Activated naive CD4-positive, alpha-beta T cell treated with anti-CD3 and anti-CD28 coated beads, Interleukin-2, amount 50 U/mL, for 24 hours (primary cell): ENCODE measurements around the gene BAG2.

Source experiments
- H3K27ac Mint-ChIP-seq: one replicate; pipeline ENCODE4 v1.8.0; 2021; ENCODE audit warnings: mild to moderate bottlenecking, mixed read lengths
- H3K27me3 Mint-ChIP-seq: one replicate; pipeline ENCODE4 v1.8.0; 2021; ENCODE audit warnings: mixed read lengths
- H3K36me3 Mint-ChIP-seq: one replicate; pipeline ENCODE4 v1.8.0; 2021; ENCODE audit warnings: mixed read lengths
- H3K4me1 Mint-ChIP-seq: one replicate; pipeline ENCODE4 v1.8.0; 2021; ENCODE audit warnings: mixed read lengths
- H3K4me3 Mint-ChIP-seq: one replicate; pipeline ENCODE4 v1.8.0; 2021; ENCODE audit warnings: mild to moderate bottlenecking, mixed read lengths
- H3K9me3 Mint-ChIP-seq: one replicate; pipeline ENCODE4 v1.8.0; 2021; ENCODE audit warnings: mixed read lengths

Gene BAG2

DNA sequence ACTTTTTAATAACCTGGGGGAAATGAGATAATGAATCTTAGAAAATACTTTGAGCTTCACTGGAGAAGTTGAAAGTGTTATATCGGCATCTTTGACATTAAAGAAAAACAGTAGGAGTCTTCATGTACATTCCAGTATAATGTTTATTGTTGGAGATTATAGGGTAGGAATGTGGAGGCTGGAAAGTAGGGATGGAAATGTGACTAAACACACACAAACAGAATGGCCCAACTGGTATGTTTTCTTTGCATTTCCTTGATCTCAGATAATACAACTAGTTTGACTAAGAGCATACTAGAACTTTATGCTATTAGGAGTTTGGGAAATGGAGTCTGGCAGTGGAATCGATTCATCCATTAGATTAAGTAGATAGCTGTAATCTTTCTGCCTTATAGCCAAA lies 10.1 kb upstream of the BAG2 start:
- peaks cover 32% of the 10 kb centered on the region for H3K36me3 Mint-ChIP-seq
- no peaks in the 10 kb centered on the region for H3K9me3 Mint-ChIP-seq
- no peak overlapping the region for H3K4me3 Mint-ChIP-seq
- H3K4me1 Mint-ChIP-seq = peaks cover 4% of the 10 kb centered on the region
- H3K27me3 Mint-ChIP-seq = no peaks in the 10 kb centered on the region
- H3K27ac Mint-ChIP-seq = no peak overlapping the region

- Mint-ChIP-seq H3K27me3 (no peaks in the 10 kb centered on the region), H3K4me3 (no peak overlapping the region), H3K36me3 (peaks cover 30% of the 10 kb centered on the region), H3K9me3 (no peaks in the 10 kb centered on the region), H3K4me1 (peaks cover 4% of the 10 kb centered on the region), H3K27ac (no peak overlapping the region)
Observed at GRCh38 chr6:57162516-57162915, 9.6 kb upstream of the BAG2 start.

DNA sequence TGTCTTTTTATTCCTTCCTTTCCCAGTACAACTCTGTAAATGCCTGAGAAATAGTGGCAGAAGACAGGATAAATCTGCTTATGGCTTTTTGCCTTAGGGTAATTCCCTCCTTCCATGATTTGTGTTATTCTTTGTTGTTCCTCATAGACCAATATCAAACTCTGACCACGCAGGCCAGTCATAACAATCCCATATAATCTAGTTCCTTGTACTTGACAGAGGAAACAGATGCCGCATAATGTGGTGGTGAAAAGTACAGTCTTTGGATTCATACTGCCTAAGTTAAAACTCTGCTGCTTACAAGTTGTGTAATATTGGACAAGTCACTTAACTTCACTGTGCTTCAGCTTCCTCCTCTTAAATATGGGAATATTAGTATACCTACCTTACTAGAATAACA lies 8.2 kb upstream of the BAG2 start:
- Mint-ChIP-seq H3K36me3 (peaks cover 26% of the 10 kb centered on the region), H3K9me3 (no peaks in the 10 kb centered on the region), H3K4me3 (no peak overlapping the region), H3K27me3 (no peaks in the 10 kb centered on the region), H3K4me1 (no peaks in the 10 kb centered on the region), H3K27ac (no peak overlapping the region)

- H3K27ac Mint-ChIP-seq = no peak overlapping the region
- H3K36me3 Mint-ChIP-seq = peaks cover 26% of the 10 kb centered on the region
- no peaks in the 10 kb centered on the region for H3K9me3 Mint-ChIP-seq
- H3K27me3 Mint-ChIP-seq = no peaks in the 10 kb centered on the region
- no peak overlapping the region for H3K4me3 Mint-ChIP-seq
- no peaks in the 10 kb centered on the region for H3K4me1 Mint-ChIP-seq
Observed at GRCh38 chr6:57165080-57165479, 7.0 kb upstream of the BAG2 start.

- H3K27ac Mint-ChIP-seq = peak overlapping the region; percentile 84
- no peaks in the 10 kb centered on the region for H3K9me3 Mint-ChIP-seq
- no peaks in the 10 kb centered on the region for H3K27me3 Mint-ChIP-seq
- no peaks in the 10 kb centered on the region for H3K36me3 Mint-ChIP-seq
- peak overlapping the region; percentile 90 for H3K4me3 Mint-ChIP-seq
- peaks cover 50% of the 10 kb centered on the region for H3K4me1 Mint-ChIP-seq
Observed at GRCh38 chr6:57173056-57173885, 1.1 kb downstream of the BAG2 start.

GRCh38 chr6:57173886-57174510 lies 1.9 kb downstream of the BAG2 start:
- Mint-ChIP-seq H3K9me3 (no peaks in the 10 kb centered on the region), H3K4me1 (peaks cover 55% of the 10 kb centered on the region), H3K27ac (peak overlapping the region; percentile 38), H3K27me3 (no peaks in the 10 kb centered on the region), H3K4me3 (peak overlapping the region; percentile 90), H3K36me3 (no peaks in the 10 kb centered on the region)

- Mint-ChIP-seq H3K36me3 (no peaks in the 10 kb centered on the region), H3K4me3 (peak overlapping the region; percentile 90), H3K27ac (peak overlapping the region; percentile 38), H3K4me1 (peaks cover 57% of the 10 kb centered on the region), H3K9me3 (no peaks in the 10 kb centered on the region), H3K27me3 (no peaks in the 10 kb centered on the region)
Observed at GRCh38 chr6:57174511-57174907, 2.4 kb downstream of the BAG2 start.

DNA sequence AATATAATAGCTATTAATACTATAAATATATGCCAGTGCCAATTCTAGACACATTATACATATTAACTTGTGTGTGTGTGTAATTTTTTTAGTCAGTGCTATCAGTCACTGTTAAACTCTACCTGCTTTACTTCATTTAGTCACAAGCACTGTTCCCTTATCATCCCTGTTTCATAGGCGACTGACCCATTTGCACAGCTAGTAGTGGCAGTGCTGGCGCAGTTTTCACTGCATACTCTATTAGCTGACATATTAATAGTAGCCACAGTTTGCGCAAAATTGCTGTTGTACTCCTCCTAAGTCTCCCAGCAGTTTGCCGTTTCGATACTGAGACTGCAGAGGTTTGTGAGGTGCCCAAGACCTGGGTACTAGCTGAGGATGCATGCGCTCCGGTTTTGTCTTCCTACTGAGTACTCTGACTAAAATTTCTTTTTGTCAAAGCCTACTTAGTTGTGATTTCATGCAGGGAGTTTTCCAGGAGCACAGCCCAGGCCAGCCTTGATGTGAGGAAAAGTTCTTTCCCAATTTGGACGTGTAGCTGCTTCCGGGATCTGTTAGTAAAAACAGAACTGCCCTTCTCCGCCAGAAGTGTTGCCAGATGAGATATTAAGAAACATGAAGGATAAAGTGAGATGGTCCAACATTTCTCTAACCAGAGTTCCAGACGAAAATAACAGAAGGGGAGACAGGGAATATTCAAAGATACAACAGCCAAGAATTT lies 5.6 kb downstream of the BAG2 start:
- Mint-ChIP-seq H3K4me1 (peaks cover 43% of the 10 kb centered on the region), H3K27ac (no peak overlapping the region), H3K9me3 (no peaks in the 10 kb centered on the region), H3K4me3 (no peak overlapping the region), H3K36me3 (peaks cover 2% of the 10 kb centered on the region), H3K27me3 (no peaks in the 10 kb centered on the region)

DNA sequence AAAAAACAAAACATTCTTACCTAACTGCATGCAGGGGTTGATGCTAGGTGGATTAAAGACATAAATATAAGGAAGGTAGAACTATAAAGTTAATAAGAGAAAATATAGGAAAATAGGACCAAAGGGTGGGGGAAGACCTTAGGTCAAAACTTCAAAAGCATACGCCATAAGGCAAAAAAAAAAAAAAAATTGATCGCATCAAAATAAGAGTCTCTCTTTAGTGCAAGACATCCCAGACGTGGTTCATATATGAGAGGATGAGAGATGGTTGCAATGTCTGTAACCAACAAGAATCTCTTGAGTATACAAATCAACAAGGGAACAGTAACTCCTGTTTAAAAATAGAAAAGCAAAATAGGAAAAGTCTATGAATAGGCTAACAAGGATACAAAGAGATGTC lies 8.5 kb downstream of the BAG2 start:
- H3K36me3 Mint-ChIP-seq = peaks cover 2% of the 10 kb centered on the region
- H3K9me3 Mint-ChIP-seq = no peaks in the 10 kb centered on the region
- H3K4me1 Mint-ChIP-seq = peaks cover 16% of the 10 kb centered on the region
- no peak overlapping the region for H3K4me3 Mint-ChIP-seq
- H3K27ac Mint-ChIP-seq = peak overlapping the region; percentile 3
- no peaks in the 10 kb centered on the region for H3K27me3 Mint-ChIP-seq

- Mint-ChIP-seq H3K9me3 (no peaks in the 10 kb centered on the region), H3K36me3 (peaks cover 6% of the 10 kb centered on the region), H3K4me3 (no peak overlapping the region), H3K4me1 (peaks cover 11% of the 10 kb centered on the region), H3K27me3 (no peaks in the 10 kb centered on the region), H3K27ac (peak overlapping the region; percentile 81)
Observed at GRCh38 chr6:57182017-57182432, 9.9 kb downstream of the BAG2 start.

GRCh38 chr6:57183336-57183735 lies 11.2 kb downstream of the BAG2 start:
- H3K27ac Mint-ChIP-seq = no peak overlapping the region
- H3K36me3 Mint-ChIP-seq = peaks cover 6% of the 10 kb centered on the region
- no peaks in the 10 kb centered on the region for H3K27me3 Mint-ChIP-seq
- no peaks in the 10 kb centered on the region for H3K9me3 Mint-ChIP-seq
- no peak overlapping the region for H3K4me3 Mint-ChIP-seq
- peaks cover 8% of the 10 kb centered on the region for H3K4me1 Mint-ChIP-seq

GRCh38 chr6:57190140-57190539 lies 18.0 kb downstream of the BAG2 start:
- Mint-ChIP-seq H3K36me3 (peaks cover 4% of the 10 kb centered on the region), H3K9me3 (no peaks in the 10 kb centered on the region), H3K4me1 (peaks cover 4% of the 10 kb centered on the region), H3K27ac (no peak overlapping the region), H3K27me3 (no peaks in the 10 kb centered on the region), H3K4me3 (no peak overlapping the region)

DNA sequence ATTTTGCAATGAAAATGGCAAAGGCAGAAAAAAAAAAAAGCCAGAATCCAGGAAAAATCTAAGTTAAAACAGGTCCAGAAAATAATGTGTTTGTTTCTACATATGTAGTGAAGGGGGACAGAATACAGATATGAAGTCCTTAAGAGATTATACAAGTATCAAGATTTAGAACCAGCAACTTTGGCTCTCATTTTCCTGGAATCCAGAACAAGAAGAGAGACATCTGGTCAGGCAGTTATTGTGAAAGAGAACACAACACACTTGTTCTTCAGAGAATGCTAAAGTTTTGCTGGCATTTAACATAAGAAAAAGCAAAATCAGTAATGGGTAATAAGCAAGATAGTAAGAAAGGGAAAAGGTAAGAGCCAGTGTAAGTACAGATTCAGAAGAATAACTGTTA lies 21.1 kb downstream of the BAG2 start:
- Mint-ChIP-seq H3K27me3 (no peaks in the 10 kb centered on the region), H3K4me3 (no peak overlapping the region), H3K36me3 (no peaks in the 10 kb centered on the region), H3K9me3 (no peaks in the 10 kb centered on the region), H3K27ac (no peak overlapping the region), H3K4me1 (peaks cover 4% of the 10 kb centered on the region)

DNA sequence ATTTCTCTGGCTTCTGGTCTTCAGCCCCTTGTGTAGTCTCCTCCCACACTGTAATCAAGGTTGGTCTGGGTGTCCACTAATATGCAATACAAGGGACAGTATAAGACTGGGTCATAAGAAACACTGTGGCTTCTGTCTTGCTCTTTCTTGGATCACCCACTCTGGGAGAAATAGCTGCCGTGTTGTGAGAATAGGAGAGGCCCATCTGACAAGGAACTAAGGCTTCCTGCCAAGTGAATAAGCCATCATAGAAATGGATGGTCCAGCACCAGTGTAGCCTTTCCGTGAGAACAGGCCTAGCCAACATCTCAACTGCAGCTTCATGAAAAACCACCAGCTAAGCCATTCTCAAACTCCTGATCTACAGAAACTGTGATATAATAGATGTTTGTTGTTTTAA lies 23.3 kb downstream of the BAG2 start:
- Mint-ChIP-seq H3K27me3 (no peaks in the 10 kb centered on the region), H3K4me3 (no peak overlapping the region), H3K9me3 (no peaks in the 10 kb centered on the region), H3K4me1 (no peaks in the 10 kb centered on the region), H3K36me3 (no peaks in the 10 kb centered on the region), H3K27ac (no peak overlapping the region)

DNA sequence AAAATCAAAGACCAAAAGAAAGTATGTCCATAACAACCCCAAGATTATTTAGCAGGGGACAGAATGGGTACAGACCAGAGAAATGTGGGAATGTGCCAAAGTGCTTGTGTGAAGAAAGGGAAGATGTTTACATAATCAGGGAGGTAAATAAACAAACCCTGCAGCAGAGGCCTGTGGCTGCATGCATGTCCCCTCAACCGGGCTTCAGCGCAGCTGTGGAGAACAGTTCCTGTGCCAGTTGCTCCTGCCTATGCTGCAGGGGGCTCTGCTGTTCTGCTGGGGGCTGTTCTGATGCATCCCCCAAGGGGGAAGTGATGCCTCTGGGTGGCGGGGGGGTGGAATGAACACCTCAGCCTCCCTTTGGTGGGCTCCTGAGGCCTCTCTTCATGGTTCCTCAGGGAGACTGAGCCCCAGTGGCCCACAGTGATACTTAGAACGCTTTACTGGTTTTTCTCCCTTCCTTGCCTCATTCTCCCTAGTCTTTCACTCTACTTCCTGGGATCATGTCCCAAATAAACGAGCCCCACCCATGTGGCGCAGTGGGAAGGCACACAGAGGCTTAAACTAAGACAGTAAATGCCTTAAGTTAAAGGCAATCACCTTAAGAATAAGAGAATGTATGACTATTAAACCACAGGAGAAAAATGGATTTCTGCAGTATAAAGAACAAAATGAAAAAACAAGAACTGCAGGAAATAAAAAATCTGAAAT lies 27.0 kb downstream of the BAG2 start:
- Mint-ChIP-seq H3K9me3 (no peaks in the 10 kb centered on the region), H3K4me1 (no peaks in the 10 kb centered on the region), H3K36me3 (no peaks in the 10 kb centered on the region), H3K27me3 (no peaks in the 10 kb centered on the region), H3K4me3 (no peak overlapping the region), H3K27ac (no peak overlapping the region)
